WI38 (cell line): ENCODE data around the gene PTPRT.

ENCODE experiments used
- H3K4me3 ChIP-seq: 2 replicates; pipeline ENCODE4 v1.5.1; 2011; ENCODE audit warnings: low read depth, mild to moderate bottlenecking, control low read depth, low read length
- TF ChIP-seq, protein P1 (sequence below): IDR thresholded peaks from 2 replicates; pipeline ENCODE4 v1.5.1; 2012; ENCODE audit warnings: low read depth, mild to moderate bottlenecking, control low read depth, low read length

The PTPRT gene

GRCh38 chr20:42130810-42131596 lies 1058.7 kb downstream of the PTPRT start:
- TF ChIP-seq, protein P1, sequence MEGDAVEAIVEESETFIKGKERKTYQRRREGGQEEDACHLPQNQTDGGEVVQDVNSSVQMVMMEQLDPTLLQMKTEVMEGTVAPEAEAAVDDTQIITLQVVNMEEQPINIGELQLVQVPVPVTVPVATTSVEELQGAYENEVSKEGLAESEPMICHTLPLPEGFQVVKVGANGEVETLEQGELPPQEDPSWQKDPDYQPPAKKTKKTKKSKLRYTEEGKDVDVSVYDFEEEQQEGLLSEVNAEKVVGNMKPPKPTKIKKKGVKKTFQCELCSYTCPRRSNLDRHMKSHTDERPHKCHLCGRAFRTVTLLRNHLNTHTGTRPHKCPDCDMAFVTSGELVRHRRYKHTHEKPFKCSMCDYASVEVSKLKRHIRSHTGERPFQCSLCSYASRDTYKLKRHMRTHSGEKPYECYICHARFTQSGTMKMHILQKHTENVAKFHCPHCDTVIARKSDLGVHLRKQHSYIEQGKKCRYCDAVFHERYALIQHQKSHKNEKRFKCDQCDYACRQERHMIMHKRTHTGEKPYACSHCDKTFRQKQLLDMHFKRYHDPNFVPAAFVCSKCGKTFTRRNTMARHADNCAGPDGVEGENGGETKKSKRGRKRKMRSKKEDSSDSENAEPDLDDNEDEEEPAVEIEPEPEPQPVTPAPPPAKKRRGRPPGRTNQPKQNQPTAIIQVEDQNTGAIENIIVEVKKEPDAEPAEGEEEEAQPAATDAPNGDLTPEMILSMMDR, result no peak
- H3K4me3 ChIP-seq, result no peak overlapping the region

DNA sequence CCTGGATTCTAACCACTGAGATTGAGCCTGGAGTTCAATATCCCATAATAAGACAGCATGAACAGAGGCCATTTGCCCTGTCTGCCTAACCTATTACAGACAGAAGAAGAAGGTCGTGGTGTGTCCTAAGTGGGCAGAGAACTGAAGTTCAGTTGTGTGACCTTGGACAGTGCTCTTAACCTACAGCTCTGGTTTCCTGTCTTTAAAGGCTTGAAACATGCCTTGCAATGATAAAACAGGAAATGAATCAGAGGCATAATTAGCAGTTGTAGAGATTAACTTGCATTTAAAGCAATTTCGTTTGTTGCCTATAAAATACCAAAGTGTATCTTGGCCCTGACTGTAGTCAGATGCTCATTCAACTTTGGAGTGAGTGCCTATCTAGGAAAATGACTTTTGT lies 1064.3 kb downstream of the PTPRT start:
- TF ChIP-seq, protein P1, result no peak
- no peak overlapping the region for H3K4me3 ChIP-seq

- H3K4me3 ChIP-seq, result no peak overlapping the region
- TF ChIP-seq, protein P1, result no peak
Measured at GRCh38 chr20:42123981-42124473, 1065.7 kb downstream of the PTPRT start.

GRCh38 chr20:42118409-42119125 lies 1071.1 kb downstream of the PTPRT start:
- TF ChIP-seq, protein P1, result no peak

DNA sequence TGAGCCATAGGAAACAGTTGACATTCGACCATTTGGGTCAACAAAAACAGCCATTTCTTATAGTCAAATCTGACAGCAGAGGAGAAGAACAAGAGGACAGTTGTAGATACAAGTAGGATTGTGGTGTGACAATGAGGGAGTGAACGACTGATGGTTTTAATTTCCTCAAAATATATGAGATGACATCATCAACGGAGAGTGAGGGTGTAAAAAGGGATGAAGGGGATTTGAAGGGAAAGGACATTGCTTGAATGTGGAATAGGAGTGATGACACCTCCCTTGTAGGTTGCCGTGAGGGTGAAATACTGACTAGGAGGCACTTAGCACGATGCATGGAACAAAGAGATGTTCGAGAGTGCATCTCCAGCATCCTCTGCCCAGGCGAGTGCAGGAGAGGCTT lies 1071.7 kb downstream of the PTPRT start:
- H3K4me3 ChIP-seq, result no peak overlapping the region
- TF ChIP-seq, protein P1, result no peak

More at GRCh38 chr20:42118409-42119125, 1071.1 kb downstream of the PTPRT start:
- no peak overlapping the region for H3K4me3 ChIP-seq

GRCh38 chr20:42113236-42113635 lies 1076.5 kb downstream of the PTPRT start:
- H3K4me3 ChIP-seq, result no peak overlapping the region
- TF ChIP-seq, protein P1, result no peak

GRCh38 chr20:42112161-42112560 lies 1077.5 kb downstream of the PTPRT start:
- TF ChIP-seq, protein P1, result no peak
- no peak overlapping the region for H3K4me3 ChIP-seq
